ENCODE results near the gene INTS15. TPM values are rescaled to one million over a fixed set of nuclear protein-coding genes. Genes with fewer than 3 reads are reported as not detected.

Gene INTS15
- total and polyA plus RNA-seq, 2 experiments from 2014 or later, result 7.0 to 27.0 TPM

- no peak for TF ChIP-seq REST (IDR thresholded peaks at IDR 0.05; ENCODE audit: unreplicated experiment)
- TF ChIP-seq STAT1 (IDR thresholded peaks at IDR 0.05; ENCODE audit: unreplicated experiment), result no peak
- no peak for TF ChIP-seq ZNF114 (CRISPR knock-in tag; IDR thresholded peaks at IDR 0.05)
These were observed 18.6 kb upstream of the INTS15 start (continued) for GRCh38 chr7:6571160-6571779.

GRCh38 chr7:6575281-6576023 lies 14.4 kb upstream of the INTS15 start:
- H4K20me1 ChIP-seq (replicated peaks; ENCODE audit: insufficient read depth), result no peaks in the 10 kb centered on the region
- H3K4me2 ChIP-seq, result no peak overlapping the region
- H3K27ac ChIP-seq (ENCODE audit: low read depth), result no peak overlapping the region
- H3K27ac Mint-ChIP-seq, result no peak overlapping the region
- no peaks in the 10 kb centered on the region for H3K27me3 ChIP-seq (ENCODE audit: insufficient read depth)
- ATAC-seq, result no peak
- no peak for DNase-seq (ENCODE audit: low spot score)
- H3K4me3 ChIP-seq, result no peak overlapping the region
- no peaks in the 10 kb centered on the region for H3K9me3 Mint-ChIP-seq
- H3K36me3 Mint-ChIP-seq (ENCODE audit: low read depth), result peaks cover 9% of the 10 kb centered on the region; the same call in 2 of the 3 replicates
- no peaks in the 10 kb centered on the region for H3K79me2 ChIP-seq (replicated peaks; ENCODE audit: insufficient read depth)
- peaks cover 4% of the 10 kb centered on the region for H3K27me3 Mint-ChIP-seq (ENCODE audit: insufficient read depth, low read depth, poor library complexity)
- no peak overlapping the region for H2AFZ ChIP-seq
- H3F3A ChIP-seq (replicated peaks; ENCODE audit: low read depth), result peaks cover 5% of the 10 kb centered on the region; the same call in 1 of the 2 replicates
- H3K36me3 ChIP-seq (ENCODE audit: insufficient read depth), result no peaks in the 10 kb centered on the region
- peaks cover 3% of the 10 kb centered on the region; the same call in 2 of the 3 replicates for H3K4me1 Mint-ChIP-seq
- no peak overlapping the region for H3K4me3 Mint-ChIP-seq
- no peaks in the 10 kb centered on the region for H3K9me2 ChIP-seq (ENCODE audit: insufficient read depth)
- H3K4me1 ChIP-seq (ENCODE audit: insufficient read depth), result no peaks in the 10 kb centered on the region
- TF ChIP-seq ETS1 (IDR thresholded peaks at IDR 0.05) (no peak), ZNF114 (CRISPR knock-in tag; IDR thresholded peaks at IDR 0.05) (no peak), ZNF331 (CRISPR knock-in tag; IDR thresholded peaks at IDR 0.05; ENCODE audit: low read depth) (no peak), NANOG (IDR thresholded peaks at IDR 0.05; ENCODE audit: borderline replicate concordance) (no peak), EZH2phosphoT487 (IDR thresholded peaks at IDR 0.05; ENCODE audit: unreplicated experiment) (no peak), CTCF (conservative IDR thresholded peaks at IDR 0.05; ENCODE audit: low read depth in 2 of 2) (no peak), ZNF462 (CRISPR knock-in tag; IDR thresholded peaks at IDR 0.05) (no peak)

Data from GM23338 (cell line).